ENCODE data around the gene PIWIL4. TPM values are rescaled to one million over a fixed set of nuclear protein-coding genes. Genes with fewer than 3 reads are reported as not detected.

Gene PIWIL4
- total RNA-seq, 1 donor from 2014 or later = 7.5 TPM

- DNase-seq (ENCODE audit: low spot score) = no peak
Measured at GRCh38 chr11:94662065-94662779, 95.1 kb downstream of the PIWIL4 start.

- no peak for DNase-seq (ENCODE audit: low spot score)
Measured at GRCh38 chr11:94662846-94663390, 95.8 kb downstream of the PIWIL4 start.

GRCh38 chr11:94664346-94664745 lies 97.2 kb downstream of the PIWIL4 start:
- no peak for DNase-seq (ENCODE audit: low spot score)

- no peak for DNase-seq (ENCODE audit: low spot score)
Measured at GRCh38 chr11:94665116-94665659, 98.0 kb downstream of the PIWIL4 start.

- DNase-seq (ENCODE audit: low spot score) = no peak
Measured at GRCh38 chr11:94666792-94667721, 99.9 kb downstream of the PIWIL4 start.

GRCh38 chr11:94668212-94668793 lies 101.1 kb downstream of the PIWIL4 start:
- no peak for DNase-seq (ENCODE audit: low spot score)

- peak; percentile 26 for DNase-seq (ENCODE audit: low spot score)
Measured at GRCh38 chr11:94669023-94669422, 101.9 kb downstream of the PIWIL4 start.

Other genes starting within 250 kb of the PIWIL4 start
- 0.48 TPM for gene GPR83, start 165.9 kb upstream of the PIWIL4 start, total RNA-seq (ENCODE audit: insufficient read depth, low replicate concordance)
- gene MRE11, start 73.5 kb upstream of the PIWIL4 start, total RNA-seq (ENCODE audit: insufficient read depth, low replicate concordance) = 12.5 TPM
- gene ANKRD49, start 73.4 kb upstream of the PIWIL4 start, total RNA-seq (ENCODE audit: insufficient read depth, low replicate concordance) = 28.9 TPM
- gene C11orf97, start 54.9 kb upstream of the PIWIL4 start, total RNA-seq (ENCODE audit: insufficient read depth, low replicate concordance) = not detected
- gene FUT4, start 23.4 kb upstream of the PIWIL4 start, total RNA-seq (ENCODE audit: insufficient read depth, low replicate concordance) = 10.4 TPM
- 53.0 TPM for gene AMOTL1, start 201.0 kb downstream of the PIWIL4 start, total RNA-seq (ENCODE audit: insufficient read depth, low replicate concordance)